Hepatocyte (in vitro differentiated cells): ENCODE measurements around the gene CTNNA2. TPM values are rescaled to one million over a fixed set of nuclear protein-coding genes. Genes with fewer than 3 reads are reported as not detected.

Experiments
- DNase-seq: peaks from one replicate; pipeline ENCODE4 v3.0.0-alpha.2; 2016; ENCODE audit warnings: low spot score
- H2AFZ ChIP-seq: fragments of 200-600 bp; sonication (generic); 2 replicates; pipeline ENCODE4 v1.6.0; 2016; ENCODE audit warnings: antibody characterized with exemption, mild to moderate bottlenecking
- H3K27ac ChIP-seq: fragments of 200-600 bp; sonication (generic); 2 replicates; pipeline ENCODE4 v1.5.1; 2016; ENCODE audit warnings: mild to moderate bottlenecking
- H3K27me3 ChIP-seq: fragments of 200-600 bp; sonication (generic); 2 replicates; pipeline ENCODE4 v1.6.1; 2016
- H3K36me3 ChIP-seq: fragments of 200-600 bp; sonication (generic); replicated peaks from 2 replicates; pipeline ENCODE4 v1.5.1; 2016; ENCODE audit warnings: low read depth; ENCODE audit not compliant: insufficient read depth
- H3K4me1 ChIP-seq: fragments of 200-600 bp; sonication (generic); 2 replicates; pipeline ENCODE4 v1.5.1; 2016; ENCODE audit warnings: mild to moderate bottlenecking, moderate library complexity; ENCODE audit not compliant: insufficient read depth
- H3K4me2 ChIP-seq: fragments of 200-600 bp; sonication (generic); 2 replicates; pipeline ENCODE4 v1.6.0; 2016
- H3K4me3 ChIP-seq: fragments of 200-600 bp; sonication (generic); 2 replicates; pipeline ENCODE4 v1.5.1; 2016; ENCODE audit warnings: mild to moderate bottlenecking
- H3K79me2 ChIP-seq: fragments of 200-600 bp; sonication (generic); 2 replicates; pipeline ENCODE4 v1.6.0; 2017; ENCODE audit warnings: mild to moderate bottlenecking
- H3K9me2 ChIP-seq: fragments of 200-600 bp; sonication (generic); replicated peaks from 2 replicates; pipeline ENCODE4 v1.6.0; 2017; ENCODE audit warnings: mild to moderate bottlenecking; ENCODE audit not compliant: insufficient read depth
- H3K9me3 ChIP-seq: fragments of 200-600 bp; sonication (generic); 2 replicates; pipeline ENCODE4 v1.5.1; 2016; ENCODE audit warnings: low read depth, mild to moderate bottlenecking
- H4K20me1 ChIP-seq: fragments of 200-600 bp; sonication (generic); 2 replicates; pipeline ENCODE4 v1.6.0; 2016; ENCODE audit warnings: mild to moderate bottlenecking; ENCODE audit not compliant: insufficient read depth, poor library complexity, severe bottlenecking
- EZH2 ChIP-seq: fragments of 200-600 bp; sonication (generic); IDR thresholded peaks from 2 replicates; pipeline ENCODE4 v1.6.1; 2016; ENCODE audit warnings: antibody characterized with exemption, mild to moderate bottlenecking, borderline replicate concordance
- EZH2phosphoT487 ChIP-seq: fragments of 200-600 bp; sonication (generic); IDR thresholded peaks from one replicate; pipeline ENCODE4 v1.6.1; 2018; ENCODE audit warnings: antibody characterized with exemption, mild to moderate bottlenecking, low read depth, moderate library complexity; ENCODE audit not compliant: unreplicated experiment, severe bottlenecking
- WGBS: methylation state at CpG from one replicate; pipeline ENCODE4 v1.1.6; 2016; ENCODE audit warnings: low lambda C conversion rate; ENCODE audit errors: missing lambda C conversion rate; 5-methylcytosine and 5-hydroxymethylcytosine counted together
- polyA plus RNA-seq: library from polyadenylated mRNA; unstranded; fragments of >200 nt; fragmentation: Nextera tagmentation; extraction: Ambion mirVana; gene quantifications from 2 replicates; pipeline ENCODE4 v1.2.1, GENCODE V29; 2016
- total RNA-seq: library from RNA; depleted of rRNA; stranded (reverse); fragments of >200 nt; gene quantifications from 2 replicates; pipeline ENCODE4 v1.2.3, GENCODE V29; 2014
- TF ChIP-seq, protein P1 (sequence below): fragments of 200-600 bp; sonication (generic); IDR thresholded peaks from 2 replicates; pipeline ENCODE4 v1.5.1; 2016; ENCODE audit warnings: antibody characterized with exemption, mild to moderate bottlenecking; ENCODE audit not compliant: poor library complexity

The CTNNA2 gene
- total and polyA plus RNA-seq, 2 experiments from 2014 or later, result 0.79 to 4.4 TPM

DNA sequence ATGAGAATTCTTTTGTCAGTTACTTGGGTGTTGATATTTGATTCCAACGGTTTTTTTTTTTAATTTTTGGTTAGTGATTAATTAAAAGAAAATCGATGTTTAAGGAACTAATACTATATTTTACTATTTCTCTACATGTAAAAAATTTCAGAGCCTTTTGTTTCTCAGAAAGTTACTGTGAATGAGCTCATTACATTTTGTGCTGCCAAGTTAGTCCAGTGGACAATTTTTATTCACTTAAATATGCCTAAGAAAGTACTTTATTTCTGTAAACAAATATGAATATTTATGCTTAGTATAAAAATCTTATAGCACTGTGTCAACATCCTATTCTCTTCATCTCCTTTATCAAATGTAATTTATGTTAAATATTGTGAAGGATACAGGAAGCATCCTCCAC, 309.3 kb downstream of the CTNNA2 start:
- Histone ChIP-seq H3K4me1 (no peaks in the 10 kb centered on the region), H3K4me2 (no peak overlapping the region), H3K27ac (no peak overlapping the region), H3K79me2 (no peaks in the 10 kb centered on the region), H3K9me3 (no peaks in the 10 kb centered on the region), H3K27me3 (no peaks in the 10 kb centered on the region), H2AFZ (no peak overlapping the region), H3K36me3 (no peaks in the 10 kb centered on the region), H3K9me2 (no peaks in the 10 kb centered on the region), H4K20me1 (no peaks in the 10 kb centered on the region), H3K4me3 (peak overlapping the region; percentile 0)
- TF ChIP-seq, protein P1, sequence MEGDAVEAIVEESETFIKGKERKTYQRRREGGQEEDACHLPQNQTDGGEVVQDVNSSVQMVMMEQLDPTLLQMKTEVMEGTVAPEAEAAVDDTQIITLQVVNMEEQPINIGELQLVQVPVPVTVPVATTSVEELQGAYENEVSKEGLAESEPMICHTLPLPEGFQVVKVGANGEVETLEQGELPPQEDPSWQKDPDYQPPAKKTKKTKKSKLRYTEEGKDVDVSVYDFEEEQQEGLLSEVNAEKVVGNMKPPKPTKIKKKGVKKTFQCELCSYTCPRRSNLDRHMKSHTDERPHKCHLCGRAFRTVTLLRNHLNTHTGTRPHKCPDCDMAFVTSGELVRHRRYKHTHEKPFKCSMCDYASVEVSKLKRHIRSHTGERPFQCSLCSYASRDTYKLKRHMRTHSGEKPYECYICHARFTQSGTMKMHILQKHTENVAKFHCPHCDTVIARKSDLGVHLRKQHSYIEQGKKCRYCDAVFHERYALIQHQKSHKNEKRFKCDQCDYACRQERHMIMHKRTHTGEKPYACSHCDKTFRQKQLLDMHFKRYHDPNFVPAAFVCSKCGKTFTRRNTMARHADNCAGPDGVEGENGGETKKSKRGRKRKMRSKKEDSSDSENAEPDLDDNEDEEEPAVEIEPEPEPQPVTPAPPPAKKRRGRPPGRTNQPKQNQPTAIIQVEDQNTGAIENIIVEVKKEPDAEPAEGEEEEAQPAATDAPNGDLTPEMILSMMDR, result no peak
- WGBS, result 80% methylated on average over 2 of the region's 2 CpGs
- DNase-seq, result no peak

DNA sequence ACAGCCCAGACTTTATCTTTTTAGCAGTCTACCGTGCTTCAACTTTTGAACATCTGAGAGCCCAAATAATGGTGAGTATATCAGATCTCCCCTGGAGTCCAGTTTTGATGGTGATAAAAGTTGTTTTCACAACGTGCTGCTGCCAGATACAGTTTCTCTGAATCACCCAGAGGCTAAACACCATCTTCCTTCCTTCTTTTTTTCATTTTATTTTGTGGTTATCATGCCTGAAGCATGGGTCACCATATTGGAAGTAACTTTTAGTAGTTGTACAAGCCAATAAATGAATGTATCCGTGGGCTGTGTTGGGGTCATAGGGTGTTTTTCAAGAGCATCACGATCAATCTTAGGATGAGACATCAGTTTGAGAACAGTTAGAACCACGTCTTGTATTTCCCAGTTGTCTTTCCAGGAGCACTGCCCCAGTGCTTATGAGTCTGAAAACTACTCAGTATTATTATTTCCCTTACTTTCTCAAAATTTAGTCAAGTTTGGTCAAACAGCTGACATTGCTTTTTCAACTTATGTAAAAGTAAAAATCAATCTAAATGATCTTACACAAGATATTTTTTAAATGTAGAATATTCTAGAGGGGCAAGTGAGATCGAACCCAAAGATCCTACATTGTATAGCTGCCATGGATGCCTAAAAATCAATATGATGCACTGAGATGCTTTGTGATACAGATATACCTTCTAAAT, 311.4 kb downstream of the CTNNA2 start:
- Histone ChIP-seq H3K4me1 (no peaks in the 10 kb centered on the region), H3K9me3 (no peaks in the 10 kb centered on the region), H3K4me3 (no peak overlapping the region), H3K27ac (no peak overlapping the region), H3K4me2 (no peak overlapping the region), H3K79me2 (no peaks in the 10 kb centered on the region), H3K27me3 (no peaks in the 10 kb centered on the region), H3K9me2 (no peaks in the 10 kb centered on the region), H2AFZ (no peak overlapping the region), H3K36me3 (no peaks in the 10 kb centered on the region), H4K20me1 (no peaks in the 10 kb centered on the region)
- no peak for TF ChIP-seq EZH2
- WGBS, result 69% methylated on average over 6 of the region's 6 CpGs
- DNase-seq, result no peak

DNA sequence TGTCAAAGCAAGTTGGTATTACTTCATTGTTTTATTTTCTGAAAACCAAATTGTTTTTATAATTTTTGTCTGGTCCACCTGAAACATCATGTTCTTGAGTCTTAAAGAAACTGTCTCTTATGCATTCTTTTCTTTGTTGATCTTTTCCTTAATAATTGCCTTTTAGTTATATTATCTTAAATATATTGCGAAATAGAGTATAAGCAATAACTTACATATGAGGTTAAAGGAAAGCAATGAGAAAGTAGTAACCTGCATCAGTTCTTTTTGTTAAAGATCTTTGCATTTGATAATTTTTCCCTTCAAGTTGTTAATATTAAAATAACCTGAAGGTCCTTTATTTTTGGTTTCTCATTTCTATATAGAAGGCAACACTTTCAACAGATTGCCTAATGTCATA, 315.0 kb downstream of the CTNNA2 start:
- Histone ChIP-seq H3K27me3 (no peaks in the 10 kb centered on the region), H3K27ac (no peak overlapping the region), H3K9me2 (no peaks in the 10 kb centered on the region), H3K4me1 (no peaks in the 10 kb centered on the region), H3K4me3 (no peak overlapping the region), H2AFZ (no peak overlapping the region), H3K79me2 (no peaks in the 10 kb centered on the region), H4K20me1 (no peaks in the 10 kb centered on the region), H3K4me2 (no peak overlapping the region), H3K9me3 (no peaks in the 10 kb centered on the region), H3K36me3 (no peaks in the 10 kb centered on the region)
- no peak for TF ChIP-seq EZH2
- no peak for TF ChIP-seq EZH2phosphoT487
- TF ChIP-seq, protein P1, result no peak
- WGBS, result 93% methylated on average over 1 of the region's 1 CpG
- no peak for DNase-seq

DNA sequence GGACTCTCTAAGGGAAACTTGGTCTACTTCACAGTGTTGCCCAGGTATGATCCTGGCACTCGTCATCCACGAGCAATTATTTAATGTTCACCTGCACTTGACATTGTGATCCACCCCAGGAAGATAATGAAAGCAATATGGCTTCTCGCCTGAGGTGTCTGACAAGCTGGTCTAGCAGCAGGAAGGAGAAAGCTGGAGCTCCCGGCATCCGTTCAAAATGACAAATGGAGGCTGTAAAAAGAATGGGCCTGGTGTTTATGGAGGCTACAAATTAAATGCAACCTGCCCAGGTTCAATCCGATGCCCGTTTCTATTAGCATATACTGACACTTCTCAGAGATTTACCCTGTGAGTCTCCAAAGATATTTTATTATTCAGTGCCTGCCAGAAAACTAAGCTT, 317.6 kb downstream of the CTNNA2 start:
- no peaks in the 10 kb centered on the region for H4K20me1 ChIP-seq
- no peaks in the 10 kb centered on the region for H3K79me2 ChIP-seq
- H3K27me3 ChIP-seq, result no peaks in the 10 kb centered on the region
- H2AFZ ChIP-seq, result no peak overlapping the region
- no peaks in the 10 kb centered on the region for H3K9me3 ChIP-seq
- H3K4me1 ChIP-seq, result no peaks in the 10 kb centered on the region
- no peak overlapping the region for H3K4me2 ChIP-seq
- DNase-seq, result no peak
- H3K36me3 ChIP-seq, result no peaks in the 10 kb centered on the region
- no peaks in the 10 kb centered on the region for H3K9me2 ChIP-seq
- H3K4me3 ChIP-seq, result no peak overlapping the region
- no peak for TF ChIP-seq EZH2phosphoT487
- TF ChIP-seq, protein P1, result no peak
- no peak for TF ChIP-seq EZH2
- WGBS, result 70% methylated on average over 7 of the region's 7 CpGs
- no peak overlapping the region for H3K27ac ChIP-seq
